NCI-H1417 (cell line): ENCODE data around the gene ZFAND2A.
"Not testable (repeated sequence)": the region's sequence is repeated elsewhere in the genome, so short reads cannot be mapped to it uniquely, and the experiment has no call there.

ENCODE experiments used
- DNase-seq, 3 experiments: peaks; one replicate each; lab custom pipeline; 2025; lab: John Stamatoyannopoulos, UW

ZFAND2A gene, protein sequence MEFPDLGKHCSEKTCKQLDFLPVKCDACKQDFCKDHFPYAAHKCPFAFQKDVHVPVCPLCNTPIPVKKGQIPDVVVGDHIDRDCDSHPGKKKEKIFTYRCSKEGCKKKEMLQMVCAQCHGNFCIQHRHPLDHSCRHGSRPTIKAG

DNA sequence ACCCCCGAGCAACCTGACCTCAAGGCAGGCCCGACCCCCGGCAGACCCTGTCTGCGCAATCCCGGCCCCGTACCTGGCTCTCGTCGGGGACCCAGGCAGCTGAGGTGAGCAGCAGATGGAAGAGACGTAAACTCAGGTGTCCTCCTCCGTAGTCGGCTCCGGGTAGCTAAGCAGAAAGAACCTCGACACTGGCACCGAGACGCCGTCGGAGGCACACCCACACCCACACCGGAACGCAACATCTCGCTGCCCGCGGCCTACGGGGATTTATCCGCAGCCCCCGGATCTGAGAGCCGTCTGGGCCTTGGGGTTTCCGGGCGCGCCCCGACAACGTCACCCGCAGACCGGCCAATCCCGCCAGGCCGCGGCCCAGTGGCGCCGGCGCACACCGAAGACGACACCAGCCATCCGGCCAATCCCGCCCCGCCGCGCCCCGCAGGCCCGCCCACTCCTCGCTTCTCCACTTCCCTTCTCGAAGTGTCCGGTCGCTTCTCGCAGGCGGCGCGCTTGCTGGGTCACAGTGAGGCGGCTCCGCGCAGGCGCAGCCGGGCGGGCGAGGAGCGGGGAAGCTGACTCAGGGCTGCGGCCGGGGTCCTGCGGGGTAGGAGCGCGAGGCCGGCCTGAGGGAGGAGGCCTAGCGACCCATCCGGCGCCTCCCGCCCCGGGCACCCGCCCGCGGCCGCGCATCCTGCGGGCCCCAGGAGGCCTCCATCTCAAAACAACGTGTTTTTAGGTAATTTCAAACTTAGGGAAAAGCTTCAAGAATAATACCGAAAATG lies at the start of gene ZFAND2A:
Gene ZFAND2A, minus strand, starts transcription at position 306 of the 779 bp plus-strand sequence. CDS start 1,984 bp downstream, outside the sequence.
- DNase-seq = peak; percentile 93 to 99 (median 98)

- no peak for DNase-seq
These were observed 49.1 kb upstream of the ZFAND2A start for GRCh38 chr7:1209097-1209496.

- DNase-seq = not testable (repeated sequence)
These were observed 45.7 kb upstream of the ZFAND2A start for GRCh38 chr7:1205742-1206141.

- no peak for DNase-seq
These were observed 44.6 kb upstream of the ZFAND2A start for GRCh38 chr7:1204460-1205140.

GRCh38 chr7:1202914-1203313 lies 42.9 kb upstream of the ZFAND2A start:
- DNase-seq = not testable (repeated sequence)

DNA sequence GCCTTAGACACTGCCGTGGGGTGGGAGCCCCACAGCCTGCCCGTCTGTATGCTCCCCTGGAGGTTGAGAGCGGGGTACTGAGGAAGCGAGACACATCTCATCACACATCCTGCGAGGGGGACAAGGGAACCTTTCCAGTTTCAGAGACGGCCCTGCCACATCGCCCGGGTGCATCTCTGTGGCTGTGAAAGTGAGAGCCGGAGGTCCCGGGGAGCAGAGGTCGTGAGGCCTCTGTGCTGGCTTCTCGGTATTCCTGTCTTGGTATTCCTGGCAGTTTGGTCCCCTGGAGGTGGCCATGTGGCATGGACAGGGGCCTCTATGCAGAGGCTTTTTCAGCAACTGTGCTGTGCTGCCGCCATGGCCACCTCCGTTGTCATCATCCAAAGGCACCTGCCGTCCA lies 41.9 kb upstream of the ZFAND2A start:
- no peak for DNase-seq

GRCh38 chr7:1200045-1200444 lies 40.0 kb upstream of the ZFAND2A start:
- DNase-seq = no peak

- DNase-seq = no peak
These were observed 38.1 kb upstream of the ZFAND2A start for GRCh38 chr7:1197997-1198625.

DNA sequence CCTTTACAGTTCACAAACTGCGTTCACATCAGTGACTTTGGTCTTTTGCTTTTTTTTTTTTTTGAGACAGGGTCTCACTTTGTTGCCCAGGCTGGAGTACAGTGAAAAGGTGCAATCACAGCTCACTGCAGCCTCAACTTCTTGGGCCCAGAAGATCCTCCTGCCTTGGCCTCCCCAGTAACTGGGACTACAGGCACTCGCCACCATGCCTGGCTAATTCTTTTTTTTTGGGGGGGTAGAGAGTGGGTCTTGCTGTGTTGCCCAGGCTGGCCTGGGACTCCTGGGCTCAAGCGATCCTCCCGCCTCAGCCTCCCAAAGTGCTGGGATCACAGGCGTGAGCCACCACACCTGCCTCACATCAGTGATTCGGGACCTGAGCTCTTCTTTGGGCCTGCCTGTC lies 37.0 kb upstream of the ZFAND2A start:
- no peak for DNase-seq

DNA sequence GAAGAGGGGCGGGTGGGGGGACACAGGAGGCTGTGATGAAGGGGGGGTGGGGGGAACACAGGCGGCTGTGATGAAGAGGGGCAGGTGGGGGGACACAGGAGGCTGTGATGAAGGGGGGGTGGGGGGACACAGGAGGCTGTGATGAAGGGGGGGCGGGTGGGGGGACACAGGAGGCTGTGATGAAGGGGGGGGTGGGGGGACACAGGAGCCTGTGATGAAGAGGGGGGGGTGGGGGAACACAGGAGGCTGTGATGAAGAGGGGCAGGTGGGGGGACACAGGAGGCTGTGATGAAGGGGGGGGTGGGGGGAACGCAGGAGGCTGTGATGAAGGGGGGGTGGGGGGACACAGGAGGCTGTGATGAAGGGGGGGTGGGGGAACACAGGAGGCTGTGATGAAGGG lies 36.4 kb upstream of the ZFAND2A start:
- not testable (repeated sequence) for DNase-seq

DNA sequence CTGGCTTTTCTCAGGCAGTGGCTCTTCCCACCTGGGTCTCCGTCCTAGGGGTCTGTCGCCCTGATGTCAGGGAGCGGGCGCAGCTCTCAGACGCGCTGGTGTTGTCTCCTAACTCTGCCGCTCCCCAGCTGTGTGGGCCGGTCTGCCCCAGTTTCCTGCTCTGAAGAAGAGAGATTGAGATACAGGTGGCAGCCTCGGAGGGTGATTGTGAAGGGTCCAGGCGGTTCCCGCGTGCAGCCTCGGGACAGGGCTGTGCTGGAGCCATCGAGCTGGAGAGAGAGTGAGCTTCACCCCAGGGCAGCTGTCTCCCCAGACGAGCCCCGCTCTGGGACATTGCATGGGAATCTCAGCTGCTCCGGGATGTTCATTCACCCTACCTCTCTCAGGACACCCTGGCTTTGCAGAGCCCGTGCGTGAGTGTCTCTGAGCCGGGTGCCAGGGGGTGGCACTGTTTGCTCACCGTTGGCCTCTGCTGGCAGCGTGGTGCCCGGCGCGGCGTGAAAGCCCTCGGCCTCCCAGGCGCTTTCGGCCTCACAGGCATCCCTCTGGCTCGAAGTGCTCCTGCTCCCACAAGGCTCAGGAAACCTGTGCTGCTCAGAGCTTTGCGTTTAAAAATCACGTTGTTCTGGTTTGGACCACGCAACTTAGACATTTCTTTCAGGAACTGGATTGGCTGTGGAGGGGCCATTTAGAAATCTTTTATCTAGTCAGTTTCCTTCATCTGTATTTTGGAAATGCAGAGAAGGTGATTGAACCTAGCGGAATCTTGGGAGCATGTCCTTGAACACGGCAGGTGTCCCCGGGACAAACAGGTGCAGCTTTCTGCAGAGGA lies 33.8 kb upstream of the ZFAND2A start:
- DNase-seq = peak in 2 of 3 experiments; percentile 68 to 86

- DNase-seq = no peak
These were observed 32.2 kb upstream of the ZFAND2A start for GRCh38 chr7:1192171-1192676.

DNA sequence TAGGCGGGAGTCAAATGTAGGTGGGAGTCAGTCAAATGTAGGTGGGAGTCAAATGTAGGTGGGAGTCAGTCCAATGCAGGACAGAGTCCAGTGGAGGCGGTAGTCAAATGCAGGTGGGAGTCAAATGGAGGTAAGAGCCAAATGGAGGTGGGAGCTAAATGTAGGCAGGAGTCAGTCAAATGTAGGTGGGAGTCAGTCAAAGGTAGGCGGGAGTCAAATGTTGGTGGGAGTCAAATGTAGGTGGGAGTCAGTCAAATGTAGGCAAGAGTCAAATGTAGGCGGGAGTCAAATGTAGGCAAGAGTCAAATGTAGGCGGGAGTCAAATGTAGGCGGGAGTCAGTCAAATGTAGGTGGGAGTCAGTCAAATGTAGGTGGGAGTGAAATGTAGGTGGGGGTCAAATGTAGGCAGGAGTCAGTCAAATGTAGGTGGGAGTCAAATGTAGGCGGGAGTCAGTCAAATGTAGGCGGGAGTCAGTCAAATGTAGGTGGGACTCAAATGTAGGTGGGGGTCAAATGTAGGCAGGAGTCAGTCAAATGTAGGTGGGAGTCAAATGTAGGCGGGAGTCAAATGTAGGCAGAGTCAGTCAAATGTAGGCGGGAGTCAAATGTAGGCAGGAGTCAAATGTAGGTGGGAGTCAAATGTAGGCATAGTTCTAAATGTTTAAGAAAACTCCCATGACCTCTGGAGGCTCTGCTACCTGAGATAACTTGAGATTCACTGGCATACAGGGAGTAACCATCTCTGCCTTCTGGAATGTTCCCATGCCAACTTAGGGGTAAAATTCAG lies 30.2 kb upstream of the ZFAND2A start:
- DNase-seq = no peak

DNA sequence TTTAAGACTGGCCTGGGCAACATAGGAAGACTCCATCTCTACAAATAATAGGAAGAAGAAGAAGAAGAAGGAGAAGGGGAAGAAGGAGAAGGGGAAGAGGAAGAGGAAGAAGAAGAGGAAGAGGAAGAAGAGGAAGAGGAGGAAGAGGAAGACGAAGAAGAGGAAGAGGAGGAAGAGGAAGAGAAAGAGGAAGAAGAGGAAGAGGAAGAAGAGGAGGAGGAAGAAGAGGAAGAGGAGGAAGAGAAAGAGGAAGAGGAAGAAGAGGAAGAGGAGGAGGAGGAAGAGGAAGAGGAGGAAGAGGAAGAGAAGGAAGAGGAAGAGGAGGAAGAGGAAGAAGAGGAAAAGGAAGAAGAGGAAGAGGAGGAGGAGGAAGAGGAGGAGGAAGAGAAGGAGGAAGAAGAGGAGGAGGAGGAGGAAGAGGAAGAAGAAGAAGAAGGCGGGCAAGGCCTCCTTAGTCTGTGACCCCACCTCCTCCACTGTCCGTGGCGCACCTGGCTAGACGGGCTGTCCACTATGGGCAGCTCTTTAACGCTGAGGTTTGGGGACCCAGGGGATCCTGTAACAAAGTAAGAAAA lies 28.8 kb upstream of the ZFAND2A start:
- DNase-seq = no peak

GRCh38 chr7:1187127-1187526 lies 27.1 kb upstream of the ZFAND2A start:
- no peak for DNase-seq

DNA sequence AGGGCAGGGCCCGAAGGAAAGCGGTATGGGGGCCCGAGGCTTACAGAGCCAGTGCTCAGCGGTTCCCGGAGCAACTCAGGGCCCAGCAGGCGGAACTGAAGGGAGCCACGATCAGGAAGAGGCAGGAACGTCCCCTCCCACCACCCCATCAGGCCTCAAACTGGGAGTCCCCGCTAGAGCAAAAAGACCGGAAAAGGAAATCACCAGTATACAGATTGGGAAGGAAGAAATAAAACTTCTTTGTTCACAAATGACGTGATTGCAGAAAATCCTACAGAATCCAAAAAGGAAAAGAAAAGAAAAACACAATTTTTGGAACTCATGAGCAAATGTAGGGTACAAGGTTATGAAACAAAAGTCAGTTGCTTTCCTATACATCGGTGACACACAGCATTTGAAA lies 21.6 kb upstream of the ZFAND2A start:
- no peak for DNase-seq

GRCh38 chr7:1181031-1181430 lies 21.0 kb upstream of the ZFAND2A start:
- no peak for DNase-seq

- peak; percentile 30 to 51 (median 47) for DNase-seq
These were observed 16.9 kb upstream of the ZFAND2A start for GRCh38 chr7:1176891-1177373.

GRCh38 chr7:1175967-1176851 lies 16.2 kb upstream of the ZFAND2A start:
- peak; percentile 74 to 90 (median 75) for DNase-seq
